GM12873 (cell line): ENCODE measurements around the gene SLC8B1.

ENCODE experiments used
- TF ChIP-seq, protein P1 (sequence below): IDR thresholded peaks from 2 replicates; pipeline ENCODE4 v1.5.1; 2012; ENCODE audit warnings: low read depth, mild to moderate bottlenecking, moderate library complexity, low read length, control low read depth; ENCODE audit not compliant: insufficient read depth; ENCODE audit errors: missing control alignments

Gene SLC8B1

DNA sequence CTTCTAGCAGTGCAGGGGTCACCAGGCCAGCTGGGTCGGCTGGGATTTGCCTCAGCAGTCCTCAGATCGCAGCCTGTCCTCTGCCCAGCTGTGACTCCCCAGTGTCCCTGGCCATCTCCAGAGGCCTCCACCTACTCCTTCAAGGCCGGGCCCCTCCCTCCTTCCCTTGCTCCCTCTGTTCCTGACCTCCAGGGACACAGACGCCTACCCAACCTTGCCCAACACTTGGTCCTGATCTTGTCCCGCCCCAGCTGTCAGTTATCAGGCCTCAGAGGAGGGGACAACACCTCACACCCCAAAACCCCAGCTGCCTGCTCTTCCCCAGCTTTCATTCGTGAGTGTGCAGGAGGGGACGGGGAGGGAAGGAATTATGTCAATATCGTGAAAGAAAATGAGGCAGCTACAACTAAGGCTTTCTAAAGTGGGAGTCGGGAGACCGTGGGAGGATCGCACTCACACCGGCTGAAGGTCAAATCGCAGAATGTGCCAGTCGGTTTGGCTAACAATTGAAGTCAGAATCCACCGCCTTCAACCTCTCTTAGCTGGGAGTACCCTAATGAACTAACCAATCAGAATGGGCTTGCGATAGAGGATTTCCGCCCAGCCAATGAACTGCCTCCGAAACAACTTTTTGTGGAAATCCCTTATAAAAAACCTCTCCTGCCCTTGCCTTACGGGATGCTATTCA, 14.1 kb upstream of the SLC8B1 start:
- TF ChIP-seq, protein P1, sequence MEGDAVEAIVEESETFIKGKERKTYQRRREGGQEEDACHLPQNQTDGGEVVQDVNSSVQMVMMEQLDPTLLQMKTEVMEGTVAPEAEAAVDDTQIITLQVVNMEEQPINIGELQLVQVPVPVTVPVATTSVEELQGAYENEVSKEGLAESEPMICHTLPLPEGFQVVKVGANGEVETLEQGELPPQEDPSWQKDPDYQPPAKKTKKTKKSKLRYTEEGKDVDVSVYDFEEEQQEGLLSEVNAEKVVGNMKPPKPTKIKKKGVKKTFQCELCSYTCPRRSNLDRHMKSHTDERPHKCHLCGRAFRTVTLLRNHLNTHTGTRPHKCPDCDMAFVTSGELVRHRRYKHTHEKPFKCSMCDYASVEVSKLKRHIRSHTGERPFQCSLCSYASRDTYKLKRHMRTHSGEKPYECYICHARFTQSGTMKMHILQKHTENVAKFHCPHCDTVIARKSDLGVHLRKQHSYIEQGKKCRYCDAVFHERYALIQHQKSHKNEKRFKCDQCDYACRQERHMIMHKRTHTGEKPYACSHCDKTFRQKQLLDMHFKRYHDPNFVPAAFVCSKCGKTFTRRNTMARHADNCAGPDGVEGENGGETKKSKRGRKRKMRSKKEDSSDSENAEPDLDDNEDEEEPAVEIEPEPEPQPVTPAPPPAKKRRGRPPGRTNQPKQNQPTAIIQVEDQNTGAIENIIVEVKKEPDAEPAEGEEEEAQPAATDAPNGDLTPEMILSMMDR, result no peak

DNA sequence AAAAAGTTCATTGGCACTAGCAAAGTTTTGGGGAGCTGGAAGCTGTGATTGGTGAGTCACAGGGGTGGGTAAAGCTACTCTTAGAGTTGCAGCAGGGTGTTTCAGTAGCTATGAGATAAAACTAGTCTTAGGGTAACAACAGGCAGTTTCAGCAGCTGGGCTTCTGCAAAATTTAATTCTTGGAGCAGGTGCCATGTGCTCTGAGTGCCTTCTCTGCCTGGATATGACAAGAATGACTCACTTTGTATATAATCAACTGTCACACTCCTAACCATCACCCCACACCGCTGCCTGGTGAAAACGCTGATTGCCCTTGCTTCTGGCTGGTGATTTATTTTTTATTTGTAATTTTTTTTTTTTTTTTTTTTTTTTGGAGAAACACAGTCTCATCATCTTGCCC, 13.0 kb upstream of the SLC8B1 start:
- TF ChIP-seq, protein P1, result no peak

GRCh38 chr12:113347107-113347506, 12.2 kb upstream of the SLC8B1 start:
- TF ChIP-seq, protein P1, result no peak

- TF ChIP-seq, protein P1, result no peak
Measured at GRCh38 chr12:113346353-113346752, 11.4 kb upstream of the SLC8B1 start.

DNA sequence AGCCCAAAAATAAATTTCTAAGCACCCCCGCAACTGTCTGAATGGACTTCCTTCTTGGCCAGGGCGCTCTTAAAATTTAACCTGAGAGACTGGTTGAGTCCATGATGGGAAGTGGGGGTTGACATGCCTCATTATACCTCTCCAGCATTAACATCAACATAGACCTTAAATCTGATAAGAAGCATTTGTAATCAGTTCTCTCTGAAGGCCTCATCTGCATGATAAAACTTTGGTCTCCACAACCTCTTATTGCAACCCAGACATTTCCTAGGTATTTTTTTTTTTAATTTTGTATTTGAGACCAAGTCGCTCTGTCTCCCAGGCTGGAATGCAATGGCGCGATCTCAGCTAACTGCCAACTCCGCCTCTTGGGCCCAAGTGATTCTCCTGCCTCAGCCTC, 10.4 kb upstream of the SLC8B1 start:
- TF ChIP-seq, protein P1, result no peak

GRCh38 chr12:113341535-113341934, 6.6 kb upstream of the SLC8B1 start:
- TF ChIP-seq, protein P1, result no peak

- TF ChIP-seq, protein P1, result no peak
Measured at GRCh38 chr12:113340061-113340460, 5.2 kb upstream of the SLC8B1 start.
